PC-3 (cell line): ENCODE results near the gene FEN1.

Source experiments
- CTCF ChIP-seq: fragments of 300-600 bp; sonication (generic); conservative IDR thresholded peaks from 2 replicates; pipeline ENCODE4 v1.5.1; 2017; ENCODE audit warnings: antibody characterized with exemption, low read depth, mild to moderate bottlenecking, low read length
- EZH2phosphoT487 ChIP-seq: fragments of 300-600 bp; sonication (generic); IDR thresholded peaks from 2 replicates; pipeline ENCODE4 v1.6.1; 2018; ENCODE audit warnings: mild to moderate bottlenecking, antibody characterized with exemption, low read length, borderline replicate concordance

- no peak for TF ChIP-seq CTCF
- no peak for TF ChIP-seq EZH2phosphoT487
Measured at GRCh38 chr11:61829806-61830205, 37.1 kb downstream of the FEN1 start.
